Fibroblast of gingiva (primary cell): ENCODE measurements around the gene WHRN.
A peak's percentile ranks its signal among the peaks of the same experiment; 100 is the strongest.

ENCODE experiments used
- DNase-seq: peaks from one replicate; pipeline ENCODE4 v3.0.0-alpha.2; 2011; ENCODE audit warnings: low read depth

WHRN gene

DNA sequence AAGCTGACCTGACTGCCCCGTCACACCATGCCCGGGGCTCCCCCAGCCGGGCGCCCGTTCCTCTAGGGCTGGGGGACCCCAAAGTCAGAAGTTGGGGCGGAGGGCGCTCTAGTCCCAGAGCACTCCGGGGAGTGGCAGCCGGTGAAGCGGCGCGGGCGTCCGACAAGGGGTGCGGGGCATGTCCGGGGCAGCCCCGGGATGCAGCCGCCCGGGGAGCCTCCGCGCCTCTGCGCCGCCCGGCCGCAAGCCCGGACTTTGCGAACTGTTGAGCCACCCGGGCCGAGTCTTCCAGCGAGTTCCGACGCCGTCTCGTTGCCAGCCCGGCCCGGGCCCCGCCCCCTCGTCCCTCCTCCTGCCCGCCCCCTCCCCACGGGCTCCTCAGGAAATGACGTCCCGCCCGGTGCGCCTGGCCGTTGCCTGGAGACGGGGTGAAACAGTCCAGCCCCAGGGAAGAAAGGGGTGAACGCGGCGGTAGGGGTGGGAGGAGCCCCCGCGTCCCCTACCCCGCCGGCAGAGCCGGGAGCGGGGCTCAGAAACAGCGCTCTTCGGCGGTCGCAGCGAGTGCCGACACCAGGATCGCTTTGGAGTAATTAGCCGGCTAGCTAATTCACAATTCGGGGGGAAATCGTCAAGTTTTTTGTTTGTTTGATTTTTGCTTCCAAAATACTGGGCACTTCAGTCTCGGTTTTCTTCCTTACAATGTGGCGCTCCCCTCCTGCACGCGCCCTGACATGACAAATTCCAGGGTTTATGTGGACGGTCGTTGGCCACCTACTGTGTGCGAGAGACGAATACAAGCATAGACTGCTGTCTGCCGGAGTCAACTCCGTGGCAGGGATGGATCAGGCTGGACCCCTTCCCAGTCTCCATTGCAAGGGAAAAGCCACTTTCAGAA, at the start of gene WHRN:
Gene WHRN, minus strand, starts transcription at position 287 of the 895 bp plus-strand sequence. CDS start 672 bp downstream, outside the sequence.
- peak; percentile 85 for DNase-seq

- DNase-seq = no peak
These were observed 47.9 kb upstream of the WHRN start for GRCh38 chr9:114553202-114553601.

GRCh38 chr9:114552706-114553105, 47.4 kb upstream of the WHRN start:
- DNase-seq = no peak

DNA sequence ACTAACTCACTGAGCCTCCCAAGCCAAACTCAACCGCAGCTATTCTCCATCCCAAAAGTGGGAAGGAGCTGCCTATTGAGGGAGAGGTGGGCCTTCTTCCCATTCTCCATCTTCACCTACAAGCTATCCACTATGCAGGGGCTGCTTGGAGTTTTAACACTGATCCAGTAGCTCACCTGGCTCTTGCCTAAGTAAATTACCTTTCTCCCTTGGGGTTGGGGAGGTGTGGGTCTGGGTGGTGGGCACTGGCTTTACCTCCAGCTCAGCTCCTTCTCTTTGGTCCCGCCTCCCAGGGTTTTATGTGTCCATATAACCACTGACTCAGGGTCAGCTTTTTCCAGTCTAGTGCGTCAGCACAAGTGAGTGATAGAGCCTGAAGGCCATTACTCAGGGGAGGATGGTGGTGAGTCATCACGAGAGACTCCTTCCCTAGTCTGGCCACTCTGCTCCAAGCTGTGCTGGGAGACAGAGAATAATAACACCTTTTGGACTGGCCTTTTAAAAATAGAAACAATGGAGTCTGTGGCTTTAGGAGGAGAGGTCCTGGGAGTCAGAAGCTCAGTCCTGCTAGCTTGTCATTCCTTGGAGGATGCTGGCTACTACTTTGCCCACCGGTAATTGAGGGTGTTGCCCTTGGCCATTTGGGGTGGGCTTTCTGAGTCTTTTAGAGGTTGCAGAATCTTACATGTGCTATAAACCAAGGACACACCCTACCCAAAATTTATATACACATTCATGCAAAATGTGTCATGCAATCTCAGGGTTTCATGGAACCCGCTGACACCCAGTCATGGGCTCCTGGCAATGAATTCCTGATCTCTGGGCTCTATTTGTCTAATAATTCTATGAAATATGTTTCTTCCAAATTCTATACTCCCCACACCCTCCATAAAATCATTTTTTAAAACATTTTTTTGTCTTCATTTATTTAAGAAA, 46.7 kb upstream of the WHRN start:
- peak; percentile 86 for DNase-seq

GRCh38 chr9:114549697-114550330, 44.5 kb upstream of the WHRN start:
- no peak for DNase-seq

DNA sequence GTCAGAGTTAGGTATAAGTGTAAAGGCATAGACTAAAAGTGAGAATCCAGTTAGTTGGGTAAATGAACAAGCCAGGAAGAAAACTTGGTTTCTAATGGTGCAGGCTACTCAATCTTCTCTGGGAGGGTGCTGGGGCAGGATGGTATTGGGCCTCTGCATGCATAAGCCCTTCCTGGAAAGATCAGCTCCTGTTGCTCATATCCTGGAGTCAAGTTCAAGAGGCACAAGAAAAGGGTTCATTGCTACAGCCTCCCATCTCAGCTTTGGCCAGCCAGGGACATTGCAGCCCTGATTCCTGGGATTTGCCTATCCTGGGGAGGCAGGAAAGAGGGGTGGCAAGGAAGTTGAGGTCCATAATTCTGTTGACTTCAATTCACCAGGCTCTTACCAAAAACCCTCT, 41.6 kb upstream of the WHRN start:
- DNase-seq = no peak

GRCh38 chr9:114545055-114545454, 39.8 kb upstream of the WHRN start:
- no peak for DNase-seq

- no peak for DNase-seq
These were observed 34.6 kb upstream of the WHRN start for GRCh38 chr9:114539701-114540380.

GRCh38 chr9:114538241-114538640, 33.0 kb upstream of the WHRN start:
- no peak for DNase-seq

DNA sequence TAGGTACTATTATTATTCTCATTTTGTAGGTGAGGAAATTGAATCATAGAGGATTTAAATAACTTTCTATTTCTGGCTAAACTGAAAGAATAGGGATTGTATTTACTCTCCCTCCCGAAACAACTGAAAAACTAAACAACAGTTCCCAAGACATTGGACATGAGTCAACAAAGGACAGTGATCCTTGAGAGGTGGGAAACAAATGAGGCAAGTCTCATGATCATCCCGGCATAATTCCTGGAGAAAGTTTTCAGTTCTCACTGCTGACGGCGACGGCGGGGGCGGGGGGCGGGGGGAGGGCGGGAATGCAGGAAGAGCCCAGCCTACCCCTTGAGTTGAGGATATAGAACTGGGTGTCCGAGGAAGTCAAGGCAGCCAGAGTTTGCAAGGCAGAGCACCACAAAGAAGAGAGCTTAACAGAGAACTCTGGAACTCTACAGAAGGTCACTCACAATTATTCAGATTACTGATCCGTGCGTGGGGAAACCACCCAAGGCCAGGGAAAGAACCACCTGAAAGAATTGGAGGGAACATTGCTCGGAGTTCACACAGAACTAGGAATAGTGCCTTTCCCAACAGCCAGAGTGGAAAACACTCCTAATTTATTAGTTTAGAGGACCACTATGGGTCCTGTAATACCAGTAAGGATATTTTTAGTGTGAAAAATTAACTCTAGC, 27.4 kb upstream of the WHRN start:
- DNase-seq = no peak

GRCh38 chr9:114529285-114529684, 24.0 kb upstream of the WHRN start:
- no peak for DNase-seq

DNA sequence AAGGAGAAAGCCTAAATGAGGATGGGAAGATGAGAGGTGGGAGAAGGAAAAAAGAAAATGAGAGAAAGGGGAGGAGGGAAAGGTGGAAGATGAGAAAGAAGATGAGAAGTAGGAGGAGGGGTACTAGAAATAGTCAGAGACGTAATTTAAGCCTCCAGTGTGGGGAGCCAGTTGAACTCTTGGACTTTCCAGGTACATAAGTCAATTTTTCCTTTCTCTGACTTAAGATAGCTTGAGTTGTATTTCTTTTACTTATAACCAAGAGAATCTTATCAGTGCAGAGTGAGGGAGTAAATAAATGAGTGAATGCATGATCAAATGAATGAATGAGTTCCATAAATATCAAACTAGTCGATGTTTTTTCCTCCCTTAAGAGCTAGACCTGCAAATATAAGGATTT, 21.5 kb upstream of the WHRN start:
- no peak for DNase-seq

DNA sequence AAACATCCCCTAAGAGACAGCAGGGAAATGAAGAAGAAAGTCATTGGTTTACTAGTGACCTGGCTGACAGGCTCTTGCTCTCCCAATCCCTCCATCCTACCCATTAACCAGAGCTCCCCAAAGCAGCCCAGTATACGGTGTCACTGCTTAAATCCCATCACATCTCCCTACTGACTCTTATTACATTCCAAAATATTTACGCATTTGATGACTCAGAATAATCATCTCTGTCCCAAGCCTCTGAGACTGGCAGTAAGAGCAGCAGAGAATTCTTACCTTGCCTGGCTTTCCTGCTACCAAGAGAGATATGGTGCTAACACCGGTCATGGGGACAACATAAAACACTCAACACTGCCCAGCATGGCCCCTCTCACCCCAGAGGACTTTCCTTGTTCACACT, 20.2 kb upstream of the WHRN start:
- DNase-seq = peak; percentile 31

- DNase-seq = no peak
These were observed 19.0 kb upstream of the WHRN start for GRCh38 chr9:114524247-114524681.

GRCh38 chr9:114522847-114523246, 17.6 kb upstream of the WHRN start:
- no peak for DNase-seq

DNA sequence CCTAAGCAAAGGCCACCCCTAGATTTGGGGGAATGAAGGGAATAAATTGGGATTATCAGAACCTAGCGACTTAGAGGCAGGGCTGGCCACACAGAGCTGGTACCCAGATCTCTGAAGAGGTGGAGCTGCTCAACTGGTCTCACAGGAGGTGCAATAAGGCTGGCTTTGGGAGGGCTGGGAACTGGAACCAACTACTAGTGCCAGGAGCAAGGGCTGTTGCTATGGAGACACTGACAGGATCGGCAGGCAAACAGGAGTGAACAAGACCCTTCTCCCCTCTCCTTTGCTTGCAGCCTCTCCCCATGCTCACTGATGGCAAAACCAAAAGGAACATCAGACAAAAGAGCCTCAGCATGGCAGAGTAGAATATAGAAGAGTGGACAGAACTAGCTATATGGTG, 17.0 kb upstream of the WHRN start:
- DNase-seq = no peak

- no peak for DNase-seq
These were observed 16.6 kb upstream of the WHRN start for GRCh38 chr9:114521846-114522245.

- DNase-seq = no peak
These were observed 13.3 kb upstream of the WHRN start for GRCh38 chr9:114518599-114519022.

- DNase-seq = no peak
These were observed 12.8 kb upstream of the WHRN start for GRCh38 chr9:114518120-114518519.

GRCh38 chr9:114516913-114517312, 11.6 kb upstream of the WHRN start:
- no peak for DNase-seq

- no peak for DNase-seq
These were observed 10.3 kb upstream of the WHRN start for GRCh38 chr9:114515528-114515927.
